Measurements from ENCODE around the gene RALGAPA1. TPM values are rescaled to one million over a fixed set of nuclear protein-coding genes. Genes with fewer than 3 reads are reported as not detected.
A peak's percentile ranks its signal among the peaks of the same experiment; 100 is the strongest.

Gene RALGAPA1
- total and polyA plus RNA-seq, 2 donors (not counting 1 experiment from before 2014, with no cell fraction given), result 17.3 to 94.0 TPM

GRCh38 chr14:35534873-35535482 lies 274.1 kb downstream of the RALGAPA1 start:
- H3K4me1 Mint-ChIP-seq, result peaks cover 21% of the 10 kb centered on the region
- no peaks in the 10 kb centered on the region for H3K79me2 ChIP-seq (ENCODE audit: control insufficient read depth, insufficient read depth, low read length)
- 4% methylated on average over 55 of the region's 55 CpGs for WGBS (ENCODE audit: insufficient coverage)
- no peaks in the 10 kb centered on the region for H4K20me1 ChIP-seq (ENCODE audit: control insufficient read depth, insufficient read depth, low read length, poor library complexity, severe bottlenecking)
- peaks cover 49% of the 10 kb centered on the region for H3K27me3 Mint-ChIP-seq
- peak overlapping the region; percentile 87 for H3K4me3 Mint-ChIP-seq
- H3K9me3 ChIP-seq (ENCODE audit: control extremely low read depth in 1 of 3, control insufficient read depth in 2 of 3, insufficient read depth in 1 of 3, low read length in 2 of 3), result peaks cover 0 to 11% (median 2%) of the 10 kb centered on the region in 3 donors
- H3K4me3 ChIP-seq (ENCODE audit: control extremely low read depth in 1 of 5, extremely low read depth in 1 of 5, insufficient read depth in 1 of 5, low read depth in 2 of 5, low read length in 4 of 5), result peak overlapping the region in 3 of 5 experiments; percentile 62 to 67 (median 63)
- H3K27me3 ChIP-seq (replicated peaks in 1 of 4; ENCODE audit: control extremely low read depth in 1 of 4, control insufficient read depth in 3 of 4, insufficient read depth in 4 of 4, low read length in 3 of 4), result peaks cover 3 to 35% (median 32%) of the 10 kb centered on the region in 4 experiments
- CTCF ChIA-PET, result no interaction called here
- H3K27ac Mint-ChIP-seq, result no peak overlapping the region
- no peak overlapping the region for H2AFZ ChIP-seq (ENCODE audit: insufficient read depth, low read depth, low read length, poor library complexity, severe bottlenecking)
- intact Hi-C loops (cut with micrococcal nuclease), result loop anchor here (10.0 kb wide), 3 partner anchors 240 to 490 kb away; partner anchors contain the start of genes FAM177A1, PSMA6 and RALGAPA1
- H3K9me3 Mint-ChIP-seq (ENCODE audit: insufficient read depth), result no peaks in the 10 kb centered on the region
- ATAC-seq (ENCODE audit: low read depth) (peak; percentile 86), DNase-seq (peak; percentile 77)
- H3K9ac ChIP-seq (ENCODE audit: low read length), result peak overlapping the region; percentile 63
- POLR2A ChIA-PET, result no interaction called here
- H3K4me2 ChIP-seq (replicated peaks; ENCODE audit: low read depth, low read length, poor library complexity, severe bottlenecking), result peak overlapping the region; percentile 96
- no peaks in the 10 kb centered on the region for H3K36me3 ChIP-seq (replicated peaks in 1 of 2; ENCODE audit: control extremely low read depth in 1 of 2, control insufficient read depth in 1 of 2, extremely low read depth in 1 of 2, insufficient read depth in 2 of 2, low read length in 1 of 2)
- H3K4me1 ChIP-seq (ENCODE audit: control insufficient read depth in 2 of 2, insufficient read depth in 2 of 2, low read length in 2 of 2), result peaks cover 21 to 23% of the 10 kb centered on the region in 2 donors
- no peak for TF ChIP-seq CTCF (IDR thresholded peaks at IDR 0.05)
- no peak for TF ChIP-seq EZH2 (IDR thresholded peaks at IDR 0.05; ENCODE audit: borderline replicate concordance, insufficient read depth, low read depth, low read length, poor library complexity, severe bottlenecking)
- no peak overlapping the region for H3K27ac ChIP-seq (ENCODE audit: low read length in 2 of 2)

DNA sequence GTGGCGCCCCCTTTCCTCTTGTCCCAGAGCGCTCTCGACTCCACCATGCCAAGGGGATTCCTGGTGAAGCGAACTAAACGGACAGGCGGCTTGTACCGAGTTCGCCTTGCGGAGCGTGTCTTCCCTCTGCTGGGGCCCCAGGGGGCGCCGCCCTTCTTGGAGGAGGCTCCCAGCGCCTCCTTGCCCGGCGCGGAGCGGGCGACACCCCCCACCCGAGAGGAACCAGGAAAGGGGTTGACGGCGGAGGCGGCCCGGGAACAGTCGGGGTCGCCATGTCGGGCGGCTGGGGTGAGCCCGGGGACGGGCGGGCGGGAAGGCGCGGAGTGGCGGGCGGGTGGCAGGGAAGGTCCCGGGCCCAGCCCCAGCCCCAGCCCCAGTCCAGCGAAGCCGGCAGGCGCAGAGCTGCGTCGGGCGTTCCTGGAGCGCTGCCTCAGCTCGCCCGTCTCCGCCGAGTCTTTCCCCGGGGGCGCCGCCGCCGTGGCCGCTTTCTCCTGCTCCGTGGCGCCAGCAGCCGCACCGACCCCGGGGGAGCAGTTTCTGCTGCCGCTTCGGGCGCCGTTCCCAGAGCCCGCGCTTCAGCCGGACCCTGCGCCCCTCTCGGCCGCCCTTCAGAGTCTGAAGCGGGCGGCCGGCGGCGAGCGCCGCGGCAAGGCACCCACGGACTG lies 274.8 kb downstream of the RALGAPA1 start:
- peaks cover 3 to 35% (median 34%) of the 10 kb centered on the region in 4 experiments for H3K27me3 ChIP-seq (replicated peaks in 1 of 4; ENCODE audit: control extremely low read depth in 1 of 4, control insufficient read depth in 3 of 4, insufficient read depth in 4 of 4, low read length in 3 of 4)
- Mint-ChIP-seq H3K27ac (no peak overlapping the region), H3K27me3 (peaks cover 54% of the 10 kb centered on the region), H3K4me1 (peaks cover 18% of the 10 kb centered on the region), H3K9me3 (ENCODE audit: insufficient read depth) (no peaks in the 10 kb centered on the region), H3K4me3 (peak overlapping the region; percentile 87)
- H3K79me2 ChIP-seq (ENCODE audit: control insufficient read depth, insufficient read depth, low read length), result no peaks in the 10 kb centered on the region
- H3K4me2 ChIP-seq (replicated peaks; ENCODE audit: low read depth, low read length, poor library complexity, severe bottlenecking), result peak overlapping the region; percentile 96
- no peak overlapping the region for H3K27ac ChIP-seq (ENCODE audit: low read length in 2 of 2)
- H3K9ac ChIP-seq (ENCODE audit: low read length), result peak overlapping the region; percentile 63
- no peaks in the 10 kb centered on the region for H4K20me1 ChIP-seq (ENCODE audit: control insufficient read depth, insufficient read depth, low read length, poor library complexity, severe bottlenecking)
- no peak for DNase-seq
- intact Hi-C loops (cut with micrococcal nuclease), result loop anchor here (10.0 kb wide), 3 partner anchors 240 to 490 kb away; partner anchors contain the start of genes FAM177A1, PSMA6 and RALGAPA1
- peak overlapping the region in 4 of 5 experiments; percentile 43 to 67 (median 62) for H3K4me3 ChIP-seq (ENCODE audit: control extremely low read depth in 1 of 5, extremely low read depth in 1 of 5, insufficient read depth in 1 of 5, low read depth in 2 of 5, low read length in 4 of 5)
- WGBS (ENCODE audit: insufficient coverage), result 3% methylated on average over 77 of the region's 77 CpGs
- peaks cover 21 to 23% of the 10 kb centered on the region in 2 donors for H3K4me1 ChIP-seq (ENCODE audit: control insufficient read depth in 2 of 2, insufficient read depth in 2 of 2, low read length in 2 of 2)
- peaks cover 0 to 11% (median 2%) of the 10 kb centered on the region in 3 donors for H3K9me3 ChIP-seq (ENCODE audit: control extremely low read depth in 1 of 3, control insufficient read depth in 2 of 3, insufficient read depth in 1 of 3, low read length in 2 of 3)
- ATAC-seq (ENCODE audit: low read depth), result no peak
- no peaks in the 10 kb centered on the region for H3K36me3 ChIP-seq (replicated peaks in 1 of 2; ENCODE audit: control extremely low read depth in 1 of 2, control insufficient read depth in 1 of 2, extremely low read depth in 1 of 2, insufficient read depth in 2 of 2, low read length in 1 of 2)
- ChIA-PET POLR2A (no interaction called here), CTCF (no interaction called here)
- TF ChIP-seq CTCF (IDR thresholded peaks at IDR 0.05) (no peak), EZH2 (IDR thresholded peaks at IDR 0.05; ENCODE audit: borderline replicate concordance, insufficient read depth, low read depth, low read length, poor library complexity, severe bottlenecking) (no peak)
- peak overlapping the region; percentile 67 for H2AFZ ChIP-seq (ENCODE audit: insufficient read depth, low read depth, low read length, poor library complexity, severe bottlenecking)
